ENCODE results near the gene KLK11.

The KLK11 gene

GRCh38 chr19:51027126-51027806 lies 850 bp upstream of the KLK11 start:
- DNase-seq, result no peak

- DNase-seq, result no peak
Measured at GRCh38 chr19:51025809-51026553, 435 bp downstream of the KLK11 start.

- peak; percentile 30 for DNase-seq
Measured at GRCh38 chr19:51025401-51025800, 1.0 kb downstream of the KLK11 start.

GRCh38 chr19:51024924-51025323 lies 1.5 kb downstream of the KLK11 start:
- no peak for DNase-seq

- DNase-seq, result no peak
Measured at GRCh38 chr19:51023946-51024345, 2.5 kb downstream of the KLK11 start.

- DNase-seq, result no peak
Measured at GRCh38 chr19:51022526-51022925, 3.9 kb downstream of the KLK11 start.

- DNase-seq, result no peak
Measured at GRCh38 chr19:51020988-51021651, 5.3 kb downstream of the KLK11 start.

GRCh38 chr19:51019544-51019925 lies 6.9 kb downstream of the KLK11 start, which contains the start of gene KLK10:
Gene KLK10, minus strand, starts transcription at chr19:51019709. Its CDS starts 579 bp downstream, at chr19:51019130.
- DNase-seq, result no peak

- no peak for DNase-seq
Measured at GRCh38 chr19:51018745-51019543, 7.5 kb downstream of the KLK11 start.

GRCh38 chr19:51016798-51017683 lies 9.4 kb downstream of the KLK11 start:
- no peak for DNase-seq

GRCh38 chr19:51015691-51016267 lies 10.6 kb downstream of the KLK11 start:
- no peak for DNase-seq

GRCh38 chr19:51014242-51014641 lies 12.2 kb downstream of the KLK11 start:
- no peak for DNase-seq

GRCh38 chr19:51012661-51013190 lies 13.7 kb downstream of the KLK11 start:
- DNase-seq, result no peak

- no peak for DNase-seq
Measured at GRCh38 chr19:51010066-51010795, 16.2 kb downstream of the KLK11 start.

GRCh38 chr19:51009061-51009891 lies 17.1 kb downstream of the KLK11 start:
- no peak for DNase-seq

- DNase-seq, result no peak
Measured at GRCh38 chr19:51007488-51007887, 18.9 kb downstream of the KLK11 start.

GRCh38 chr19:51006406-51006805 lies 20.0 kb downstream of the KLK11 start:
- no peak for DNase-seq

GRCh38 chr19:51005248-51005647 lies 21.2 kb downstream of the KLK11 start:
- no peak for DNase-seq

- DNase-seq, result no peak
Measured at GRCh38 chr19:51003316-51003715, 23.1 kb downstream of the KLK11 start.
